ENCODE measurements around the gene SPAG16. TPM values are rescaled to one million over a fixed set of nuclear protein-coding genes. Genes with fewer than 3 reads are reported as not detected.

The SPAG16 gene
- total RNA-seq, 1 experiment from 2014 or later: 16.0 TPM

DNA sequence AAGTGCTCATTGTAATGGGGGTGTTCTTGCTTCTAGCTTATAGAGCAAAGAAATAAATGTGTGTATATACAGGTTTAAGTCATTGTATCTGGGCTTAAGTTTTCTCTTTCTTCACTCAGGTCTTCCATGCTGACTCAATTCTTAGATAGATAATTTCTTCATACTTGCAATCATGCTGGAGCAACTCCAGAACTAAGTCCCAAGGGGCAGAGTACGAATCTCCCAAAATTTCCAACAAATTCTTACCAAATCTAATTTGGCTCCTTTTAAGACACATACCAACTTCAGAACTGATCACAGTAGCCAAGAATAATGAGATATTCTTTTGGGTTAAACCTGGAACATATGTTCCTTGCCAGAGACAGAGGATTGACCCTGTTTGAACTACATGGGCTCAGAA is 4.3 kb upstream of the SPAG16 start:
- no peak overlapping the region for H3K4me3 Mint-ChIP-seq
- DNase-seq (ENCODE audit: low spot score) (no peak), ATAC-seq (no peak)
- TF ChIP-seq, protein P1, sequence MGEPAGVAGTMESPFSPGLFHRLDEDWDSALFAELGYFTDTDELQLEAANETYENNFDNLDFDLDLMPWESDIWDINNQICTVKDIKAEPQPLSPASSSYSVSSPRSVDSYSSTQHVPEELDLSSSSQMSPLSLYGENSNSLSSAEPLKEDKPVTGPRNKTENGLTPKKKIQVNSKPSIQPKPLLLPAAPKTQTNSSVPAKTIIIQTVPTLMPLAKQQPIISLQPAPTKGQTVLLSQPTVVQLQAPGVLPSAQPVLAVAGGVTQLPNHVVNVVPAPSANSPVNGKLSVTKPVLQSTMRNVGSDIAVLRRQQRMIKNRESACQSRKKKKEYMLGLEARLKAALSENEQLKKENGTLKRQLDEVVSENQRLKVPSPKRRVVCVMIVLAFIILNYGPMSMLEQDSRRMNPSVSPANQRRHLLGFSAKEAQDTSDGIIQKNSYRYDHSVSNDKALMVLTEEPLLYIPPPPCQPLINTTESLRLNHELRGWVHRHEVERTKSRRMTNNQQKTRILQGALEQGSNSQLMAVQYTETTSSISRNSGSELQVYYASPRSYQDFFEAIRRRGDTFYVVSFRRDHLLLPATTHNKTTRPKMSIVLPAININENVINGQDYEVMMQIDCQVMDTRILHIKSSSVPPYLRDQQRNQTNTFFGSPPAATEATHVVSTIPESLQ (CRISPR knock-in tag; IDR thresholded peaks at IDR 0.05): no peak
- TF ChIP-seq NFATC4 (CRISPR knock-in tag; IDR thresholded peaks at IDR 0.05): no peak
- no peak for TF ChIP-seq TP53 (CRISPR knock-in tag; IDR thresholded peaks at IDR 0.05)
- TF ChIP-seq, protein P2, sequence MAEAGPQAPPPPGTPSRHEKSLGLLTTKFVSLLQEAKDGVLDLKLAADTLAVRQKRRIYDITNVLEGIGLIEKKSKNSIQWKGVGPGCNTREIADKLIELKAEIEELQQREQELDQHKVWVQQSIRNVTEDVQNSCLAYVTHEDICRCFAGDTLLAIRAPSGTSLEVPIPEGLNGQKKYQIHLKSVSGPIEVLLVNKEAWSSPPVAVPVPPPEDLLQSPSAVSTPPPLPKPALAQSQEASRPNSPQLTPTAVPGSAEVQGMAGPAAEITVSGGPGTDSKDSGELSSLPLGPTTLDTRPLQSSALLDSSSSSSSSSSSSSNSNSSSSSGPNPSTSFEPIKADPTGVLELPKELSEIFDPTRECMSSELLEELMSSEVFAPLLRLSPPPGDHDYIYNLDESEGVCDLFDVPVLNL (CRISPR knock-in tag; IDR thresholded peaks at IDR 0.05; ENCODE audit: borderline replicate concordance, low read depth): no peak
- TF ChIP-seq RELA (CRISPR knock-in tag; IDR thresholded peaks at IDR 0.05; ENCODE audit: borderline replicate concordance): no peak
- TF ChIP-seq JUN (CRISPR knock-in tag; IDR thresholded peaks at IDR 0.05): no peak
- no peak for TF ChIP-seq CREM (CRISPR knock-in tag; IDR thresholded peaks at IDR 0.05)
- TF ChIP-seq CBFB (CRISPR knock-in tag; IDR thresholded peaks at IDR 0.05; ENCODE audit: low read depth): no peak
- TF ChIP-seq, protein P3, sequence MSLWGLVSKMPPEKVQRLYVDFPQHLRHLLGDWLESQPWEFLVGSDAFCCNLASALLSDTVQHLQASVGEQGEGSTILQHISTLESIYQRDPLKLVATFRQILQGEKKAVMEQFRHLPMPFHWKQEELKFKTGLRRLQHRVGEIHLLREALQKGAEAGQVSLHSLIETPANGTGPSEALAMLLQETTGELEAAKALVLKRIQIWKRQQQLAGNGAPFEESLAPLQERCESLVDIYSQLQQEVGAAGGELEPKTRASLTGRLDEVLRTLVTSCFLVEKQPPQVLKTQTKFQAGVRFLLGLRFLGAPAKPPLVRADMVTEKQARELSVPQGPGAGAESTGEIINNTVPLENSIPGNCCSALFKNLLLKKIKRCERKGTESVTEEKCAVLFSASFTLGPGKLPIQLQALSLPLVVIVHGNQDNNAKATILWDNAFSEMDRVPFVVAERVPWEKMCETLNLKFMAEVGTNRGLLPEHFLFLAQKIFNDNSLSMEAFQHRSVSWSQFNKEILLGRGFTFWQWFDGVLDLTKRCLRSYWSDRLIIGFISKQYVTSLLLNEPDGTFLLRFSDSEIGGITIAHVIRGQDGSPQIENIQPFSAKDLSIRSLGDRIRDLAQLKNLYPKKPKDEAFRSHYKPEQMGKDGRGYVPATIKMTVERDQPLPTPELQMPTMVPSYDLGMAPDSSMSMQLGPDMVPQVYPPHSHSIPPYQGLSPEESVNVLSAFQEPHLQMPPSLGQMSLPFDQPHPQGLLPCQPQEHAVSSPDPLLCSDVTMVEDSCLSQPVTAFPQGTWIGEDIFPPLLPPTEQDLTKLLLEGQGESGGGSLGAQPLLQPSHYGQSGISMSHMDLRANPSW (CRISPR knock-in tag; conservative IDR thresholded peaks at IDR 0.05; ENCODE audit: low read depth): no peak
- TF ChIP-seq FOXP1 (CRISPR knock-in tag; IDR thresholded peaks at IDR 0.05; ENCODE audit: borderline replicate concordance): no peak
- no peak for TF ChIP-seq ZNF416 (CRISPR knock-in tag; IDR thresholded peaks at IDR 0.05)
- no peak for TF ChIP-seq ZNF317 (CRISPR knock-in tag; IDR thresholded peaks at IDR 0.05; ENCODE audit: borderline replicate concordance, low read depth)
- no peak for TF ChIP-seq ZNF138 (CRISPR knock-in tag; conservative IDR thresholded peaks at IDR 0.05)
- TF ChIP-seq, protein P4, sequence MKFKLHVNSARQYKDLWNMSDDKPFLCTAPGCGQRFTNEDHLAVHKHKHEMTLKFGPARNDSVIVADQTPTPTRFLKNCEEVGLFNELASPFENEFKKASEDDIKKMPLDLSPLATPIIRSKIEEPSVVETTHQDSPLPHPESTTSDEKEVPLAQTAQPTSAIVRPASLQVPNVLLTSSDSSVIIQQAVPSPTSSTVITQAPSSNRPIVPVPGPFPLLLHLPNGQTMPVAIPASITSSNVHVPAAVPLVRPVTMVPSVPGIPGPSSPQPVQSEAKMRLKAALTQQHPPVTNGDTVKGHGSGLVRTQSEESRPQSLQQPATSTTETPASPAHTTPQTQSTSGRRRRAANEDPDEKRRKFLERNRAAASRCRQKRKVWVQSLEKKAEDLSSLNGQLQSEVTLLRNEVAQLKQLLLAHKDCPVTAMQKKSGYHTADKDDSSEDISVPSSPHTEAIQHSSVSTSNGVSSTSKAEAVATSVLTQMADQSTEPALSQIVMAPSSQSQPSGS (CRISPR knock-in tag; IDR thresholded peaks at IDR 0.05; ENCODE audit: borderline replicate concordance, low read depth): no peak
- TF ChIP-seq, protein P5, sequence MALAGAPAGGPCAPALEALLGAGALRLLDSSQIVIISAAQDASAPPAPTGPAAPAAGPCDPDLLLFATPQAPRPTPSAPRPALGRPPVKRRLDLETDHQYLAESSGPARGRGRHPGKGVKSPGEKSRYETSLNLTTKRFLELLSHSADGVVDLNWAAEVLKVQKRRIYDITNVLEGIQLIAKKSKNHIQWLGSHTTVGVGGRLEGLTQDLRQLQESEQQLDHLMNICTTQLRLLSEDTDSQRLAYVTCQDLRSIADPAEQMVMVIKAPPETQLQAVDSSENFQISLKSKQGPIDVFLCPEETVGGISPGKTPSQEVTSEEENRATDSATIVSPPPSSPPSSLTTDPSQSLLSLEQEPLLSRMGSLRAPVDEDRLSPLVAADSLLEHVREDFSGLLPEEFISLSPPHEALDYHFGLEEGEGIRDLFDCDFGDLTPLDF (CRISPR knock-in tag; IDR thresholded peaks at IDR 0.05): no peak
- no peak for TF ChIP-seq CREB1 (CRISPR knock-in tag; IDR thresholded peaks at IDR 0.05)
- TF ChIP-seq TCF7 (CRISPR knock-in tag; IDR thresholded peaks at IDR 0.05; ENCODE audit: low read depth): no peak
- TF ChIP-seq FOXJ3 (CRISPR knock-in tag; IDR thresholded peaks at IDR 0.05; ENCODE audit: borderline replicate concordance): no peak
- TF ChIP-seq, protein P6, sequence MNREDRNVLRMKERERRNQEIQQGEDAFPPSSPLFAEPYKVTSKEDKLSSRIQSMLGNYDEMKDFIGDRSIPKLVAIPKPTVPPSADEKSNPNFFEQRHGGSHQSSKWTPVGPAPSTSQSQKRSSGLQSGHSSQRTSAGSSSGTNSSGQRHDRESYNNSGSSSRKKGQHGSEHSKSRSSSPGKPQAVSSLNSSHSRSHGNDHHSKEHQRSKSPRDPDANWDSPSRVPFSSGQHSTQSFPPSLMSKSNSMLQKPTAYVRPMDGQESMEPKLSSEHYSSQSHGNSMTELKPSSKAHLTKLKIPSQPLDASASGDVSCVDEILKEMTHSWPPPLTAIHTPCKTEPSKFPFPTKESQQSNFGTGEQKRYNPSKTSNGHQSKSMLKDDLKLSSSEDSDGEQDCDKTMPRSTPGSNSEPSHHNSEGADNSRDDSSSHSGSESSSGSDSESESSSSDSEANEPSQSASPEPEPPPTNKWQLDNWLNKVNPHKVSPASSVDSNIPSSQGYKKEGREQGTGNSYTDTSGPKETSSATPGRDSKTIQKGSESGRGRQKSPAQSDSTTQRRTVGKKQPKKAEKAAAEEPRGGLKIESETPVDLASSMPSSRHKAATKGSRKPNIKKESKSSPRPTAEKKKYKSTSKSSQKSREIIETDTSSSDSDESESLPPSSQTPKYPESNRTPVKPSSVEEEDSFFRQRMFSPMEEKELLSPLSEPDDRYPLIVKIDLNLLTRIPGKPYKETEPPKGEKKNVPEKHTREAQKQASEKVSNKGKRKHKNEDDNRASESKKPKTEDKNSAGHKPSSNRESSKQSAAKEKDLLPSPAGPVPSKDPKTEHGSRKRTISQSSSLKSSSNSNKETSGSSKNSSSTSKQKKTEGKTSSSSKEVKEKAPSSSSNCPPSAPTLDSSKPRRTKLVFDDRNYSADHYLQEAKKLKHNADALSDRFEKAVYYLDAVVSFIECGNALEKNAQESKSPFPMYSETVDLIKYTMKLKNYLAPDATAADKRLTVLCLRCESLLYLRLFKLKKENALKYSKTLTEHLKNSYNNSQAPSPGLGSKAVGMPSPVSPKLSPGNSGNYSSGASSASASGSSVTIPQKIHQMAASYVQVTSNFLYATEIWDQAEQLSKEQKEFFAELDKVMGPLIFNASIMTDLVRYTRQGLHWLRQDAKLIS (CRISPR knock-in tag; IDR thresholded peaks at IDR 0.05; ENCODE audit: borderline replicate concordance): no peak
- H3K9me3 Mint-ChIP-seq: peaks cover 41% of the 10 kb centered on the region
- ChIA-PET POLR2A (no interaction called here), CTCF (no interaction called here)
- H3K27me3 Mint-ChIP-seq (ENCODE audit: low read depth): no peaks in the 10 kb centered on the region
- no peak overlapping the region for H3K27ac Mint-ChIP-seq
- H3K4me1 Mint-ChIP-seq: peaks cover 6% of the 10 kb centered on the region
- H3K36me3 Mint-ChIP-seq: peaks cover 24% of the 10 kb centered on the region
